Neural progenitor cell (in vitro differentiated cells): ENCODE results near the gene RGS7. TPM values are rescaled to one million over a fixed set of nuclear protein-coding genes. Genes with fewer than 3 reads are reported as not detected.

Experiments used
- DNase-seq: peaks from one replicate; pipeline ENCODE4 v3.0.0-alpha.2; 2016; ENCODE audit warnings: low spot score
- H2AFZ ChIP-seq: fragments of 200-600 bp; sonication (generic); replicated peaks from 2 replicates; pipeline ENCODE4 v1.6.1; 2016; ENCODE audit warnings: antibody characterized with exemption
- H3F3A ChIP-seq: fragments of 200-600 bp; sonication (generic); 2 replicates; pipeline ENCODE4 v1.6.1; 2016; ENCODE audit warnings: antibody characterized with exemption, low read depth
- H3K27ac ChIP-seq: fragments of 200-600 bp; sonication (generic); 2 replicates; pipeline ENCODE4 v1.5.1; 2016; ENCODE audit warnings: mild to moderate bottlenecking
- H3K27me3 ChIP-seq: fragments of 200-600 bp; sonication (generic); 2 replicates; pipeline ENCODE4 v1.6.1; 2016; ENCODE audit warnings: mild to moderate bottlenecking, moderate library complexity
- H3K36me3 ChIP-seq: fragments of 200-600 bp; sonication (generic); 2 replicates; pipeline ENCODE4 v1.5.1; 2016
- H3K4me1 ChIP-seq: fragments of 200-600 bp; sonication (generic); 2 replicates; pipeline ENCODE4 v1.6.1; 2016; ENCODE audit warnings: mixed run types
- H3K4me2 ChIP-seq: fragments of 200-600 bp; sonication (generic); 2 replicates; pipeline ENCODE4 v1.6.1; 2016
- H3K4me3 ChIP-seq: fragments of 200-600 bp; sonication (generic); 2 replicates; pipeline ENCODE4 v1.5.1; 2016
- H3K79me2 ChIP-seq: fragments of 200-600 bp; sonication (generic); 2 replicates; pipeline ENCODE4 v1.6.1; 2016; ENCODE audit warnings: low read depth
- H3K9ac ChIP-seq: fragments of 200-600 bp; sonication (generic); 2 replicates; pipeline ENCODE4 v1.6.1; 2016
- H3K9me3 ChIP-seq: fragments of 200-600 bp; sonication (generic); 2 replicates; pipeline ENCODE4 v1.5.1; 2016; ENCODE audit warnings: low read depth
- H4K20me1 ChIP-seq: fragments of 200-600 bp; sonication (generic); 2 replicates; pipeline ENCODE4 v1.6.1; 2016; ENCODE audit warnings: low read depth
- H3K27ac Mint-ChIP-seq: 3 replicates; pipeline ENCODE4 v1.8.0; 2021; ENCODE audit warnings: mixed read lengths
- H3K27me3 Mint-ChIP-seq: 2 replicates; pipeline ENCODE4 v1.8.0; 2022; ENCODE audit warnings: low read depth, mild to moderate bottlenecking, inconsistent platforms, moderate library complexity, mixed read lengths; ENCODE audit not compliant: insufficient read depth
- H3K36me3 Mint-ChIP-seq: 3 replicates; pipeline ENCODE4 v1.8.0; 2021; ENCODE audit warnings: mixed read lengths
- H3K4me1 Mint-ChIP-seq: 3 replicates; pipeline ENCODE4 v1.8.0; 2021; ENCODE audit warnings: mixed read lengths
- H3K4me3 Mint-ChIP-seq: 3 replicates; pipeline ENCODE4 v1.8.0; 2021; ENCODE audit warnings: mild to moderate bottlenecking, moderate library complexity, mixed read lengths
- H3K9me3 Mint-ChIP-seq: 3 replicates; pipeline ENCODE4 v1.8.0; 2020; ENCODE audit warnings: mixed read lengths
- CTCF ChIP-seq: fragments of 200-600 bp; sonication (generic); IDR thresholded peaks from 2 replicates; pipeline ENCODE4 v1.5.1; 2017; ENCODE audit warnings: antibody characterized with exemption, mild to moderate bottlenecking
- EZH2 ChIP-seq: fragments of 200-600 bp; sonication (generic); IDR thresholded peaks from 2 replicates; pipeline ENCODE4 v1.6.1; 2017; ENCODE audit warnings: antibody characterized with exemption, mild to moderate bottlenecking, moderate library complexity
- EZH2phosphoT487 ChIP-seq: fragments of 200-600 bp; sonication (generic); IDR thresholded peaks from 2 replicates; pipeline ENCODE4 v1.6.1; 2017; ENCODE audit warnings: antibody characterized with exemption
- total RNA-seq: library from RNA; depleted of rRNA; stranded (reverse); fragments of >200 nt; gene quantifications from 2 replicates; pipeline ENCODE4 v1.2.3, GENCODE V29; 2015; ENCODE audit warnings: low replicate concordance

Gene RGS7
- total RNA-seq, 1 donor from 2014 or later: not detected

DNA sequence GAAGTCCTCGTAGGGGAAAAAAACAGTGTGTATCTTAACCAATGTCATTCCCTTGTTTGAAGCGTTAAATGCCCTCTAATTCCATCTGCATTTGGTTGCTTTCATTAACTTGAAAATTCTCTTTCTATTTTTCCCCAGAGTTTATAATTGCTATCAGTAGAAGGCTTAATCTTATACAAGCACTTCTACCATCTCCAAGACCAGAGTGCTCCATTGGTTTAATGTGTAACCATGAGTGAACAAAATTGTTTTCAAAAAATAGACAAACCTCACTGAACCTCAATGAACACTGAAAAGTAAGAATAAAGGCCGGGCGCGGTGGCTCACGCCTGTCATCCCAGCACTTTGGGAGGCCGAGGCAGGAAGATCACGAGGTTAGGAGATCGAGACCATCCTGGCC, 141.3 kb downstream of the RGS7 start:
- Histone ChIP-seq H3K27me3 (no peaks in the 10 kb centered on the region), H3K4me1 (no peaks in the 10 kb centered on the region), H2AFZ (no peak overlapping the region), H3F3A (no peaks in the 10 kb centered on the region), H3K27ac (no peak overlapping the region), H3K36me3 (no peaks in the 10 kb centered on the region), H3K79me2 (no peaks in the 10 kb centered on the region), H3K4me2 (no peak overlapping the region), H3K4me3 (no peak overlapping the region), H3K9ac (no peak overlapping the region), H3K9me3 (no peaks in the 10 kb centered on the region), H4K20me1 (no peaks in the 10 kb centered on the region)
- H3K9me3 Mint-ChIP-seq: no peaks in the 10 kb centered on the region
- no peak overlapping the region for H3K27ac Mint-ChIP-seq
- TF ChIP-seq EZH2phosphoT487: no peak
- no peak for TF ChIP-seq EZH2
- no peak for TF ChIP-seq CTCF
- no peak overlapping the region for H3K4me3 Mint-ChIP-seq
- H3K27me3 Mint-ChIP-seq: peaks cover 2% of the 10 kb centered on the region
- DNase-seq: no peak
- H3K4me1 Mint-ChIP-seq: no peaks in the 10 kb centered on the region
- H3K36me3 Mint-ChIP-seq: no peaks in the 10 kb centered on the region

GRCh38 chr1:241215203-241215602, 141.8 kb downstream of the RGS7 start:
- DNase-seq: no peak
- no peaks in the 10 kb centered on the region for H3F3A ChIP-seq
- no peaks in the 10 kb centered on the region for H3K27me3 ChIP-seq
- no peaks in the 10 kb centered on the region for H3K36me3 ChIP-seq
- no peaks in the 10 kb centered on the region for H3K4me1 ChIP-seq
- Mint-ChIP-seq H3K36me3 (no peaks in the 10 kb centered on the region), H3K4me1 (no peaks in the 10 kb centered on the region), H3K4me3 (no peak overlapping the region), H3K9me3 (no peaks in the 10 kb centered on the region), H3K27ac (no peak overlapping the region), H3K27me3 (peaks cover 2% of the 10 kb centered on the region)
- H4K20me1 ChIP-seq: no peaks in the 10 kb centered on the region
- TF ChIP-seq CTCF: no peak
- TF ChIP-seq EZH2phosphoT487: no peak
- no peak for TF ChIP-seq EZH2
- H2AFZ ChIP-seq: no peak overlapping the region
- no peak overlapping the region for H3K9ac ChIP-seq
- H3K9me3 ChIP-seq: no peaks in the 10 kb centered on the region
- no peak overlapping the region for H3K27ac ChIP-seq
- H3K4me3 ChIP-seq: no peak overlapping the region
- H3K4me2 ChIP-seq: no peak overlapping the region
- no peaks in the 10 kb centered on the region for H3K79me2 ChIP-seq

DNA sequence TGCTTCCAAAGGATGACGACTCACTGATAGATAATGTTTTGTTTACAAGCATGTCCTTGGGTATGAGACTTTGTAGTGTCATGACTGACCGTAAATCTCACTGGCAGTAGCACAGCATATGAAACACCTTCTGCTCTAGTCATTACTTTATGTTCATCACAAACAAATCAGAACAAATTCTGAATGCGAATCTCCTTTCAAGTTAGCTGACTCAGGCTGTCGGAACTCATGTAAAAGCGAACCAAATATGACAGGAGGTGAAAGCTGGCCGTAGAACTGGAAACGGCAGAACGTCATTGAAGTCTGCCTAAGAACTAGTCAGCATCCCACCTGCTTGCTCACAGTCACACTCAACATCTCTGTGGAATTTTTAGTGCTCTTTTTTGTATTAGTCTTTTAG, 143.9 kb downstream of the RGS7 start:
- Histone ChIP-seq H3K27ac (no peak overlapping the region), H3K36me3 (no peaks in the 10 kb centered on the region), H3K4me1 (no peaks in the 10 kb centered on the region), H3K79me2 (no peaks in the 10 kb centered on the region), H3K9ac (no peak overlapping the region), H3K9me3 (no peaks in the 10 kb centered on the region), H3K4me2 (no peak overlapping the region), H3K27me3 (no peaks in the 10 kb centered on the region), H3F3A (no peaks in the 10 kb centered on the region), H3K4me3 (no peak overlapping the region), H4K20me1 (no peaks in the 10 kb centered on the region), H2AFZ (no peak overlapping the region)
- no peak for TF ChIP-seq EZH2
- TF ChIP-seq CTCF: no peak
- TF ChIP-seq EZH2phosphoT487: no peak
- Mint-ChIP-seq H3K36me3 (no peaks in the 10 kb centered on the region), H3K9me3 (no peaks in the 10 kb centered on the region), H3K4me3 (no peak overlapping the region), H3K27me3 (peaks cover 2% of the 10 kb centered on the region), H3K27ac (no peak overlapping the region), H3K4me1 (no peaks in the 10 kb centered on the region)
- DNase-seq: no peak

DNA sequence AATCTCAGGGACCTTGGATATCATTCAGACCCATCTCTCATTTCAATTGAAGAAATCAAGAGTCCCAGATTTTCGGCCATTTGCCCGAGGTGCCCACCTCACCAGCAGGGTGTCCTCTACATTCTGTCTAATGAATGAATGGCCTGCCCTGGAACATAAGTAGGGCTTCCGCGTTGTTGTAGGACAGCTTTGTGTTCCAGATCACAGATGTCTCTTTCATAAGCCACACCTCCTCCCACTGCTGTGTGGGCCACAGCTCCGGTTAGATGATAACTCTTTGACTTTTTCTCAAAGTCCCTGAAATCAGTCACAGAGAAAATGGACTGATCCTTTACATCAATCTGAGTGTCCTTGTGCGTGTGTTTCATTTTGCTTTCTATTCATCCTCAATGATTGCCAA, 144.4 kb downstream of the RGS7 start:
- Histone ChIP-seq H3K36me3 (no peaks in the 10 kb centered on the region), H3K4me3 (no peak overlapping the region), H3K27me3 (no peaks in the 10 kb centered on the region), H3K79me2 (no peaks in the 10 kb centered on the region), H3K4me1 (no peaks in the 10 kb centered on the region), H3F3A (no peaks in the 10 kb centered on the region), H2AFZ (peak overlapping the region; percentile 0), H4K20me1 (no peaks in the 10 kb centered on the region), H3K9ac (no peak overlapping the region), H3K27ac (no peak overlapping the region), H3K4me2 (no peak overlapping the region), H3K9me3 (no peaks in the 10 kb centered on the region)
- no peak for TF ChIP-seq EZH2phosphoT487
- no peak for TF ChIP-seq CTCF
- no peak for TF ChIP-seq EZH2
- no peak overlapping the region for H3K4me3 Mint-ChIP-seq
- peaks cover 2% of the 10 kb centered on the region for H3K27me3 Mint-ChIP-seq
- DNase-seq: no peak
- no peak overlapping the region for H3K27ac Mint-ChIP-seq
- no peaks in the 10 kb centered on the region for H3K36me3 Mint-ChIP-seq
- no peaks in the 10 kb centered on the region for H3K4me1 Mint-ChIP-seq
- H3K9me3 Mint-ChIP-seq: no peaks in the 10 kb centered on the region
